Choroid plexus epithelial cell (primary cell): Measurements from ENCODE around the gene XBP1.

Experiments used
- DNase-seq: peaks from one replicate; pipeline ENCODE4 v3.0.0-alpha.2; 2010; ENCODE audit warnings: low read depth
- H3K4me3 ChIP-seq: 2 replicates; pipeline ENCODE4 v1.5.1; 2011; ENCODE audit warnings: low read depth, mild to moderate bottlenecking, control low read depth, low read length, moderate library complexity
- TF ChIP-seq, protein P1 (sequence below): conservative IDR thresholded peaks from 2 replicates; pipeline ENCODE4 v1.5.1; 2011; ENCODE audit warnings: low read depth, mild to moderate bottlenecking, control low read depth, inconsistent platforms, low read length, moderate library complexity

Gene XBP1

DNA sequence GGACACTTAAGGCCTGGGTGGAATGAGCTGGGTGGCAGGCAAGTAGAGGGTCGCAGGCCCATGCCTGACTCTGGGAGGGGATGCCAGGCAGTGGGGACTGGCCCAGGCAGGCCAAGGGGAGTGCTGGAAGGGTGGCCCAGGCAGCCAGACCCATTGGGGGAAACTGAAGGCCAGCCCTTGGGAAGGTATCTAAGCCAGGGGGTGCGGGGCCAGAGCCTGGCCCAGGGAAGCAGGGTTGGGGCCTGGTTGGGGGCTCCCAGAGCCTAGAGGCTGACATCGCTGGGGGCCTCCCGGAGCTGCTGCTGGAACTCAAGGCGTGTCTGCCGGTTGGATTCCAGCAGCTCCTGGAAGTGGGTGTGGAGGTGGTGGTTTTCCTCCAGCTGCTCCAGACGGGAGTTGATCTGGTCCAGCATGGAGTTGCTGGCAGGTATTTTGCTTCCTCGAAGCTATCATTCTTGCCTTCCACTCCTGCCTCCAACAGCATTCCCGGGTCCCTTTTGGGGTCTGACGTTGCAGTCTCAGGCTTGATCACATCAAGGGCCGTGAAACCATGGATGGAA, 35.3 kb upstream of the XBP1 start:
- TF ChIP-seq, protein P1, sequence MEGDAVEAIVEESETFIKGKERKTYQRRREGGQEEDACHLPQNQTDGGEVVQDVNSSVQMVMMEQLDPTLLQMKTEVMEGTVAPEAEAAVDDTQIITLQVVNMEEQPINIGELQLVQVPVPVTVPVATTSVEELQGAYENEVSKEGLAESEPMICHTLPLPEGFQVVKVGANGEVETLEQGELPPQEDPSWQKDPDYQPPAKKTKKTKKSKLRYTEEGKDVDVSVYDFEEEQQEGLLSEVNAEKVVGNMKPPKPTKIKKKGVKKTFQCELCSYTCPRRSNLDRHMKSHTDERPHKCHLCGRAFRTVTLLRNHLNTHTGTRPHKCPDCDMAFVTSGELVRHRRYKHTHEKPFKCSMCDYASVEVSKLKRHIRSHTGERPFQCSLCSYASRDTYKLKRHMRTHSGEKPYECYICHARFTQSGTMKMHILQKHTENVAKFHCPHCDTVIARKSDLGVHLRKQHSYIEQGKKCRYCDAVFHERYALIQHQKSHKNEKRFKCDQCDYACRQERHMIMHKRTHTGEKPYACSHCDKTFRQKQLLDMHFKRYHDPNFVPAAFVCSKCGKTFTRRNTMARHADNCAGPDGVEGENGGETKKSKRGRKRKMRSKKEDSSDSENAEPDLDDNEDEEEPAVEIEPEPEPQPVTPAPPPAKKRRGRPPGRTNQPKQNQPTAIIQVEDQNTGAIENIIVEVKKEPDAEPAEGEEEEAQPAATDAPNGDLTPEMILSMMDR = no peak
- no peak overlapping the region for H3K4me3 ChIP-seq
- no peak for DNase-seq

DNA sequence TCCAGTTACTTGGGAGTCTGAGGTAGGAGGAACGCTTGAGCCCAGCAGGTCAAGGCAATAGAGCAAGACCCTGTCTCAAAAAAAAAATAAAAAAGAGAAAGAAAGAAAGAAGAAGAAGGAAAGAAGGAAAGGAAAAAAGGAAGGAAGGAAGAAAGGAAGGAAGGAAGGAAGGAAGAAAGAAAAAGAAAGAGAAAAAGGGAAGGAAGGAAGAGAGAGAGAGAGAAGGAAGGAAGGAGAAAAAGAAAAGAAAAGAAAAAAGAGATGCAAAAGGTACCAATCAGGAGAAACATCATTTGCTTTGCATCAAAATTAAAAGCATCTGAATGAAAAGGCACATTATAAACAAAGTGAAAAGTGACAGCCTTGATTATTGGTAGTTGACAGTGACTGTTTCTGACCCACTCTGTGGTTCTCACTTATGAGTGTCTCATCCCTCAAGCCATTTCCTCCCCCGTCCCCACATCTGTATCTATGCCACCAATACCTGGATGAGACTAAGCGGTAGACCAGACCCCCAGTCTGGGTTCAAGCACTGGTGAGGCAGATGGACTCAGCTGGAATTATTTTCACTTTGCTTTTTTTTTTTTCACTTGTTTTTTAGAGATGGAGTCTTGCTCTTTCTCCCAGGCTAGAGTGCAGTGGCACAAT, 33.0 kb upstream of the XBP1 start:
- TF ChIP-seq, protein P1 = no peak
- no peak for DNase-seq
- H3K4me3 ChIP-seq = no peak overlapping the region

DNA sequence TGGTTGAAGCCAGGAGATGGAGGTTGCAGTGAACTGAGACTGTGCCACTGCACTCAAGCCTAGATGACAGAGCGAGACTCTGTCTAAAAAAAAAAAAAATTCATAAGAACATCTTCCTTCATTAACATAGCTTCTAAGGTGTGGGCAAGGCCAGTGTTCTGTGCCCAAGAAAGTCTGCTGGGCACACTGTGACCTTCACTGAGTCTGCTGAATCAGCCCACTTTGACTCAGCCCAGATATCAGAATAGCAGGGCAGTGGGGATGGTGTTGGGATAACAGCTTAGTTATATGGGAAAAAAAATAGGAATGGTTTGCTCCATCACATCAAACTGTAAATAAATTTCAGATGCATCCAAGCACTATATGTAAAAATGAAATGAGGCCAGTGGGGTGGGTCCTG, 32.4 kb upstream of the XBP1 start:
- TF ChIP-seq, protein P1 = no peak
- no peak overlapping the region for H3K4me3 ChIP-seq
- DNase-seq = no peak

DNA sequence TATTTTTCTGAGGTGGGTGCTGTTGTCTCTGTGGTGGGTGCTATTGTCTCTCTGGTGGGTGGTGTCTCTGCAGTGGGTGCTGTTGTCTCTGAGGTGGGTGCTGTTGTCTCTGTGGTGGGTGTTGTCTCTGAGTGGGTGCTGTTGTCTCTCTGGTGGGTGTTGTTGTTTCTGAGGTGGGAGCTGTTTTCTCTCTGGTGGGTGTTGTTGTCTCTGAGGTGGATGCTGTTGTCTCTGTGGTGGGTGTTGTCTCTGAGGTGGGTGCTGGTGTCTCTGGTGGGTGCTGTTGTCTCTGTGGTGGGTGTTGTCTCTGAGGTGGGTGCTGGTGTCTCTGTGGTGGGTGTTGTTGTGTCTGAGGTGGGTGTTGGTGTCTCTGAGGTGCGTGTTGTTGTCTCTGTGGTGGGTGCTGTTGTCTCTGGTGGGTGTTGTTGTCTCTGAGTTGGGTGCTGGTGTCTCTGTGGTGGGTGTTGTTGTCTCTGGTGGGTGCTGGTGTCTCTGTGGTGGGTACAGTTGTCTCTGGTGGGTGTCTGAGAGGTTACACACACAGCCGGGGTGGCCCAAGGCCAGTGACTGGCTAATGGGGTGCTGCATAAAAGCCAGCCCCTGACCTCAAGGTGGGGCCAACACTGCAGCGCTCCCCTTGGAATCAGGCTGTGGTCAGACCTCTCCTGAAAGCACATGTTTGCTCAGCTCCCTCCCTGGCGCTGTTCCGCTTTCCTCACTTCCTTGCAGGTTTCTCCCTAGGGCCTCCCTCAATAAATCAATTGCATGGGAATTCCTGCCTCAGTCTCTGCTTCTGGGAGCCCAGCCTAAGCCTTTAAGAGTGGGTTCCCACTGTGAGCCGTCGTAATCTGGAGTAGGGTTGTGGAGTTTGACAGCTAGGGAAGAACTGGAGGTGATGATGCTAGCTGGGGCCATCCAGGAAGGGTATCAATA, 31.0 kb upstream of the XBP1 start:
- no peak overlapping the region for H3K4me3 ChIP-seq
- no peak for DNase-seq
- TF ChIP-seq, protein P1 = no peak

DNA sequence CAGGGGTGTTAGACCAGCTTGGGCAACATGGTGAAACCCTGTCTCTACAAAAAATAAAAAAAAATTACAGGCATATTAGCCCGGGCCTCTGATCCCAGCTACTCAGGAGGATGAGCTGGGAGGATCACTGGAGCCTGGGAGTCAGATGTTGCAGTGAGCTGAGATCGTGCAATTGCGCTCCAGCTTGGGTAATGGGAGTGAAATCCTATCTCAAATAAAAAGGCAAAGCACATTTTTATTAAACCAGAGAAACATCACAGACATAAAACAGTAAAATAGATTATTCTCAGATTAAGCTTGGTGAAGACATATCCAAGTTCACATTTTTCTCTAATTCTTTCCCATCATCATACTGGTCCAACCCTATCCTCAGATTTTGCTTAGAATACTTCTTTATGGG, 30.1 kb upstream of the XBP1 start:
- DNase-seq = no peak
- H3K4me3 ChIP-seq = no peak overlapping the region
- TF ChIP-seq, protein P1 = no peak

DNA sequence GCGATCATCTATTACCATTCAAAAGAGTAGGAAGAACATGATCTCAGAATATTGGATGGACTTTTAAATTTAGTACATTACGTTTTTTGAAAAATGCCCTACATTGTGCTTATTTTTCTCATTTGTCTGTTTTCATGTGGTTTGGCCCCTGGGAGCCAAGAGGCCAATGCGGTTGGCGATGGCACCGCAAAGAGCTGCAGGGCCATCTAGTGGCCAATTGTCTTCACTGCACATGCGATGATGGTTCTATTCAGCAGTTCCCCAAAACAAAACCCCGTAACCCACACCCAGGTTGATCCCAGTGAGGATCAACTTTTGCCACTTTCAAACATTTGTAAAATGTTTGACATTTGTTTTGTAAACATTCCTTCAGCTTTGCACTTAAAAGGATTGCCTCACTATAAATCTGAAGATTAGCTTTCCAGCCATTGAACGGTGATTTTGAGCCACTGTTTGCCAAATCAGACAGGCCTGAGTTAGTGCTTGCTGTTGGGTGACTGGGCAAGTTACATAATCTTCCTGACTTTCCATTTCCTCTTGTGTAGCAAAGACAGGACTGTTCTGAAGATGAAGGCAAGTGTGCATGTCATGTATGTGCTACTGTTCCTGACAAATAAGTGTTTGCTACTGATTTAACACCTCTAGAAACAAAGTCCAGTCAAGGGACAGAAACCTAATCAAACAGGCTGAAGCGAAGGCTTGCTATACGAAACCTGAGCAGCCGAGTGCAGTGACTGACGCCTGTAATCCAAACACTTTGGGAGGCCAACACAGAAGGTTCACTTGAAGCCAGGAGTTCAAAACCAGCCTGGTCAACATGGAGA, 29.2 kb upstream of the XBP1 start:
- peak; percentile 83 for DNase-seq
- H3K4me3 ChIP-seq = no peak overlapping the region
- TF ChIP-seq, protein P1 = peak; percentile 98
